Nephron (organoid): Measurements from ENCODE around the gene MTERF2.

ENCODE experiments used
- H3K27ac Mint-ChIP-seq, 3 experiments: 2 replicates each; pipeline ENCODE4 v1.8.0; 2020; ENCODE audit warnings: mixed read lengths in 3 of 3, mild to moderate bottlenecking in 2 of 3, moderate library complexity in 1 of 3
- H3K27me3 Mint-ChIP-seq: 2 replicates; pipeline ENCODE4 v1.8.0; 2021; ENCODE audit warnings: low read depth, mild to moderate bottlenecking, moderate library complexity, mixed read lengths
- H3K36me3 Mint-ChIP-seq: 2 replicates; pipeline ENCODE4 v1.8.0; 2020; ENCODE audit warnings: low read depth, mixed read lengths
- H3K4me1 Mint-ChIP-seq: 2 replicates; pipeline ENCODE4 v1.8.0; 2020; ENCODE audit warnings: mixed read lengths
- H3K4me3 Mint-ChIP-seq, 3 experiments: 2 replicates each; pipeline ENCODE4 v1.8.0; 2020; ENCODE audit warnings: mild to moderate bottlenecking in 3 of 3, mixed read lengths in 3 of 3, moderate library complexity in 2 of 3
- H3K9me3 Mint-ChIP-seq: 2 replicates; pipeline ENCODE4 v1.8.0; 2020; ENCODE audit warnings: mixed read lengths
- TF ChIP-seq, protein P1 (sequence below), 3 experiments: fragments of 200-600 bp; sonication (generic); IDR thresholded peaks; one replicate each; pipeline ENCODE4 v1.5.0; 2021; ENCODE audit warnings: antibody characterized with exemption in 3 of 3; ENCODE audit not compliant: unreplicated experiment in 3 of 3

Gene MTERF2

DNA sequence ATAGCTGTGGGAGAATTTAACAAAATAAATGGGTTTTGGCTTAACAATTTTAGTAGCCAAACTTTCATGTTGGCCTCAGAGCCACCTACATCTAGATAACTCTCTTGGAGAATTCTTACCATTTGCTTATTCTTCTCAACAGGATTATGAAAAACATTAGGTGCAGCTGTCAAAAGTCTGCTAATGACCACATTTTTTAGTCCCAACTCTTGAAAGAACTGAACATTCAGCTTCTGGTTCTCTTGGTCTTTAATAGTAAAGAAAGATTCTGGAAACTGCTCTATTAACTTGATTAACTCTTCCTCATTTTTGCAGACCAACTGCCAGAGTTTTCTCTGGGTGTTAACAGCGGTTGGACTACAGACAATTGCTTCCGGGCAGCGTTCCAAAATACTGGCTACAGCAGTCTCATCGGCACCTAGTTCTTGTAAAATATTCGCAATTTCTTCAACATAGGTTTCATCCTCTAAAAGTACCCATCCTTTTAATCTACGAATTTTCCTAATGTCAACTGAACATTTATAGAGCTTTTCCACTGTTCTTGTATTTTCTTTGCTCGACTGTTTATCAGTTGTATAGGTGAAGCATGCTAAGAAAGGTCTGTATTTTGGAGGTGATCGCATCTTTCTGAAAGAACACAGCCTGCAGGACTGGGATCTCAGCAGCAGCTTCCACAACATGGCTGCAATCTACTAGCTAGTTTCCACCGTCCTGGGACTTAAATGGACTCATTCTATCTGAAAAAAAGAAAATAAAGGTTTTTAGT is 8.7 kb downstream of the MTERF2 start:
- peaks cover 58% of the 10 kb centered on the region for H3K4me1 Mint-ChIP-seq
- no peaks in the 10 kb centered on the region for H3K27me3 Mint-ChIP-seq
- H3K27ac Mint-ChIP-seq = peak overlapping the region; percentile 62 to 75 (median 64)
- H3K36me3 Mint-ChIP-seq = peaks cover 34% of the 10 kb centered on the region
- no peak overlapping the region for H3K4me3 Mint-ChIP-seq
- H3K9me3 Mint-ChIP-seq = no peaks in the 10 kb centered on the region
- TF ChIP-seq, protein P1, sequence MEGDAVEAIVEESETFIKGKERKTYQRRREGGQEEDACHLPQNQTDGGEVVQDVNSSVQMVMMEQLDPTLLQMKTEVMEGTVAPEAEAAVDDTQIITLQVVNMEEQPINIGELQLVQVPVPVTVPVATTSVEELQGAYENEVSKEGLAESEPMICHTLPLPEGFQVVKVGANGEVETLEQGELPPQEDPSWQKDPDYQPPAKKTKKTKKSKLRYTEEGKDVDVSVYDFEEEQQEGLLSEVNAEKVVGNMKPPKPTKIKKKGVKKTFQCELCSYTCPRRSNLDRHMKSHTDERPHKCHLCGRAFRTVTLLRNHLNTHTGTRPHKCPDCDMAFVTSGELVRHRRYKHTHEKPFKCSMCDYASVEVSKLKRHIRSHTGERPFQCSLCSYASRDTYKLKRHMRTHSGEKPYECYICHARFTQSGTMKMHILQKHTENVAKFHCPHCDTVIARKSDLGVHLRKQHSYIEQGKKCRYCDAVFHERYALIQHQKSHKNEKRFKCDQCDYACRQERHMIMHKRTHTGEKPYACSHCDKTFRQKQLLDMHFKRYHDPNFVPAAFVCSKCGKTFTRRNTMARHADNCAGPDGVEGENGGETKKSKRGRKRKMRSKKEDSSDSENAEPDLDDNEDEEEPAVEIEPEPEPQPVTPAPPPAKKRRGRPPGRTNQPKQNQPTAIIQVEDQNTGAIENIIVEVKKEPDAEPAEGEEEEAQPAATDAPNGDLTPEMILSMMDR (IDR thresholded peaks at IDR 0.05; ENCODE audit: unreplicated experiment in 3 of 3) = no peak

DNA sequence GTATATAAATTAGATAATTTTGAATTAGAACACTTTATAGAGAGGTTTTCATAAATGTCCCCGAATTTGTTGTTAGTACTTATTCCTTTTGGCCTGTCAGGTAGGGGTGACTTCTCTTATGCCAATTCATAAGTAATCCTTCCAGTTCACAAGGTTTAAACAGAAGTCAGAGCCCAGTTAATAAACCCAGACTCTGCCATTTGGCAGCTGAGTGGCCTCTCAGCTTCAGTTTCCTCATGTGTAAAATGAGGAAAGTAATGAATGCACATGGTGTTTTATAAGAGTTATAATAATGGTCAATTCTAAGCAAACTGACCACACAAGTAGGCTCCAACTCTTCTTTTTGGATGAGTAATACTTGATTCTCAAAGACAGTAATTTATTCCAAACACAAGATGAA is 10.3 kb downstream of the MTERF2 start:
- TF ChIP-seq, protein P1 (IDR thresholded peaks at IDR 0.05; ENCODE audit: unreplicated experiment in 3 of 3) = no peak
- peaks cover 53% of the 10 kb centered on the region for H3K4me1 Mint-ChIP-seq
- peak overlapping the region; percentile 40 to 70 (median 62) for H3K27ac Mint-ChIP-seq
- peaks cover 35% of the 10 kb centered on the region for H3K36me3 Mint-ChIP-seq
- no peak overlapping the region for H3K4me3 Mint-ChIP-seq
- no peaks in the 10 kb centered on the region for H3K9me3 Mint-ChIP-seq
- no peaks in the 10 kb centered on the region for H3K27me3 Mint-ChIP-seq

GRCh38 chr12:106975993-106976658 is 10.8 kb downstream of the MTERF2 start:
- Mint-ChIP-seq H3K4me1 (peaks cover 54% of the 10 kb centered on the region), H3K9me3 (no peaks in the 10 kb centered on the region), H3K27ac (peak overlapping the region; percentile 17 to 70 (median 62)), H3K27me3 (no peaks in the 10 kb centered on the region), H3K4me3 (no peak overlapping the region), H3K36me3 (peaks cover 39% of the 10 kb centered on the region)
- TF ChIP-seq, protein P1 (IDR thresholded peaks at IDR 0.05; ENCODE audit: unreplicated experiment in 3 of 3) = no peak

GRCh38 chr12:106975098-106975497 is 11.8 kb downstream of the MTERF2 start:
- H3K9me3 Mint-ChIP-seq = no peaks in the 10 kb centered on the region
- H3K27ac Mint-ChIP-seq = peak overlapping the region; percentile 70 to 95 (median 72)

GRCh38 chr12:106974511-106974910 is 12.4 kb downstream of the MTERF2 start:
- Mint-ChIP-seq H3K27me3 (no peaks in the 10 kb centered on the region), H3K36me3 (peaks cover 50% of the 10 kb centered on the region), H3K4me1 (peaks cover 51% of the 10 kb centered on the region), H3K4me3 (peak overlapping the region in 1 of 3 experiments; percentile 15), H3K27ac (peak overlapping the region; percentile 70 to 95 (median 72)), H3K9me3 (no peaks in the 10 kb centered on the region)
- TF ChIP-seq, protein P1 (IDR thresholded peaks at IDR 0.05; ENCODE audit: unreplicated experiment in 3 of 3) = no peak

More at GRCh38 chr12:106975098-106975497, 11.8 kb downstream of the MTERF2 start:
- Mint-ChIP-seq H3K27me3 (no peaks in the 10 kb centered on the region), H3K36me3 (peaks cover 46% of the 10 kb centered on the region), H3K4me1 (peaks cover 51% of the 10 kb centered on the region), H3K4me3 (no peak overlapping the region)
- TF ChIP-seq, protein P1 (IDR thresholded peaks at IDR 0.05; ENCODE audit: unreplicated experiment in 3 of 3) = no peak
